ENCODE measurements around the gene FBF1. TPM values are rescaled to one million over a fixed set of nuclear protein-coding genes. Genes with fewer than 3 reads are reported as not detected.
"Not testable (repeated sequence)": the region's sequence is repeated elsewhere in the genome, so short reads cannot be mapped to it uniquely, and the experiment has no call there.

Gene FBF1
- total RNA-seq, 1 experiment from 2014 or later, result 13.5 TPM

GRCh38 chr17:75889454-75889853, 51.4 kb downstream of the FBF1 start:
- H3K4me1 ChIP-seq, result peaks cover 3% of the 10 kb centered on the region; the same call in 1 of the 2 replicates
- no peak overlapping the region for H3K27ac ChIP-seq
- 0 out of 2 replicates have a peak, but pooled peaks cover 5% of the 10 kb centered on the region for H3K27me3 ChIP-seq
- DNase-seq, result no peak
- H3K4me3 ChIP-seq, result no peak overlapping the region
- no peaks in the 10 kb centered on the region for H3K9me3 ChIP-seq (replicated peaks)
- H3K36me3 ChIP-seq, result no peaks in the 10 kb centered on the region

- no peaks in the 10 kb centered on the region for H3K9me3 ChIP-seq (replicated peaks)
- H3K36me3 ChIP-seq, result no peaks in the 10 kb centered on the region
- H3K4me3 ChIP-seq, result no peak overlapping the region
- no peak for DNase-seq
- no peak overlapping the region for H3K27ac ChIP-seq
- 0 out of 2 replicates have a peak, but pooled peaks cover 5% of the 10 kb centered on the region for H3K27me3 ChIP-seq
- peaks cover 3% of the 10 kb centered on the region; the same call in 1 of the 2 replicates for H3K4me1 ChIP-seq
Observed at GRCh38 chr17:75888484-75888883, 52.4 kb downstream of the FBF1 start.

GRCh38 chr17:75885860-75886259, 55.0 kb downstream of the FBF1 start:
- not testable (repeated sequence) for H3K27ac ChIP-seq; H3K27me3 ChIP-seq; DNase-seq; H3K4me3 ChIP-seq; H3K9me3 ChIP-seq (replicated peaks); H3K4me1 ChIP-seq; H3K36me3 ChIP-seq

GRCh38 chr17:75885431-75885830, 55.4 kb downstream of the FBF1 start:
- no peak overlapping the region for H3K4me3 ChIP-seq
- no peaks in the 10 kb centered on the region for H3K36me3 ChIP-seq
- H3K27me3 ChIP-seq, result 0 out of 2 replicates have a peak, but pooled peaks cover 3% of the 10 kb centered on the region
- H3K27ac ChIP-seq, result no peak overlapping the region
- no peaks in the 10 kb centered on the region; the same call in 1 of the 2 replicates for H3K4me1 ChIP-seq
- H3K9me3 ChIP-seq (replicated peaks), result no peaks in the 10 kb centered on the region
- no peak for DNase-seq

GRCh38 chr17:75881678-75882454, 59.0 kb downstream of the FBF1 start:
- H3K4me3 ChIP-seq, result no peak overlapping the region
- H3K27me3 ChIP-seq, result no peaks in the 10 kb centered on the region
- H3K9me3 ChIP-seq (replicated peaks), result no peaks in the 10 kb centered on the region
- no peak overlapping the region for H3K27ac ChIP-seq
- DNase-seq, result no peak
- no peaks in the 10 kb centered on the region for H3K36me3 ChIP-seq
- H3K4me1 ChIP-seq, result peaks cover 4% of the 10 kb centered on the region; the same call in 1 of the 2 replicates

- DNase-seq, result no peak
- no peak overlapping the region for H3K4me3 ChIP-seq
- H3K27me3 ChIP-seq, result no peaks in the 10 kb centered on the region
- peaks cover 20% of the 10 kb centered on the region for H3K4me1 ChIP-seq
- H3K27ac ChIP-seq, result no peak overlapping the region
- no peaks in the 10 kb centered on the region for H3K9me3 ChIP-seq (replicated peaks)
- no peaks in the 10 kb centered on the region for H3K36me3 ChIP-seq
Observed at GRCh38 chr17:75880266-75880665, 60.6 kb downstream of the FBF1 start.

GRCh38 chr17:75878174-75878998, 62.5 kb downstream of the FBF1 start, which contains the start of gene TRIM47:
TRIM47 (minus strand) TSS chr17:75878581; CDS start chr17:75878548, 33 bp downstream.
- Histone ChIP-seq H3K36me3 (no peaks in the 10 kb centered on the region), H3K27me3 (no peaks in the 10 kb centered on the region), H3K27ac (peak within 1 kb of the TSS; percentile 66), H3K4me3 (peak within 1 kb of the TSS; percentile 55), H3K4me1 (peaks cover 21% of the 10 kb centered on the region), H3K9me3 (replicated peaks) (no peaks in the 10 kb centered on the region)
- peak; percentile 65 to 66 for DNase-seq

GRCh38 chr17:75877752-75878173, 63.1 kb downstream of the FBF1 start:
- Histone ChIP-seq H3K27me3 (no peaks in the 10 kb centered on the region), H3K9me3 (replicated peaks) (no peaks in the 10 kb centered on the region), H3K36me3 (no peaks in the 10 kb centered on the region), H3K27ac (peak overlapping the region; percentile 66), H3K4me1 (peaks cover 26% of the 10 kb centered on the region), H3K4me3 (peak overlapping the region; percentile 55)
- DNase-seq, result peak; percentile 66 to 73

- Histone ChIP-seq H3K36me3 (no peaks in the 10 kb centered on the region), H3K9me3 (replicated peaks) (no peaks in the 10 kb centered on the region), H3K4me1 (peaks cover 31% of the 10 kb centered on the region), H3K4me3 (peak overlapping the region; percentile 55), H3K27ac (peak overlapping the region; percentile 66), H3K27me3 (no peaks in the 10 kb centered on the region)
- DNase-seq, result peak; percentile 98
Observed at GRCh38 chr17:75876938-75877751, 63.7 kb downstream of the FBF1 start.

- H3K36me3 ChIP-seq, result no peaks in the 10 kb centered on the region
- peak; percentile 60 to 61 for DNase-seq
- peak overlapping the region; percentile 66; the same call in 1 of the 2 replicates for H3K27ac ChIP-seq
- H3K4me1 ChIP-seq, result peaks cover 31% of the 10 kb centered on the region
- peak overlapping the region; percentile 55 for H3K4me3 ChIP-seq
- H3K9me3 ChIP-seq (replicated peaks), result no peaks in the 10 kb centered on the region
- no peaks in the 10 kb centered on the region for H3K27me3 ChIP-seq
Observed at GRCh38 chr17:75876190-75876937, 64.5 kb downstream of the FBF1 start.

GRCh38 chr17:75875940-75876189, 65.0 kb downstream of the FBF1 start:
- peak overlapping the region; percentile 55 for H3K4me3 ChIP-seq
- peaks cover 31% of the 10 kb centered on the region for H3K4me1 ChIP-seq
- no peaks in the 10 kb centered on the region for H3K27me3 ChIP-seq
- DNase-seq, result no peak
- H3K27ac ChIP-seq, result no peak overlapping the region; the same call in 1 of the 2 replicates
- H3K9me3 ChIP-seq (replicated peaks), result no peaks in the 10 kb centered on the region
- H3K36me3 ChIP-seq, result no peaks in the 10 kb centered on the region

- peaks cover 31% of the 10 kb centered on the region for H3K4me1 ChIP-seq
- H3K4me3 ChIP-seq, result no peak overlapping the region; the same call in 1 of the 2 replicates
- H3K27ac ChIP-seq, result no peak overlapping the region; the same call in 1 of the 2 replicates
- H3K36me3 ChIP-seq, result no peaks in the 10 kb centered on the region
- no peaks in the 10 kb centered on the region for H3K9me3 ChIP-seq (replicated peaks)
- no peak for DNase-seq
- H3K27me3 ChIP-seq, result no peaks in the 10 kb centered on the region
Observed at GRCh38 chr17:75875182-75875939, 65.5 kb downstream of the FBF1 start.
